SW 1271 (cell line): ENCODE data around the gene SLC24A3.

ENCODE experiments used
- DNase-seq, 2 experiments: peaks; one replicate each; lab custom pipeline; 2025; lab: John Stamatoyannopoulos, UW

SLC24A3 gene

GRCh38 chr20:19212469-19212815 is at the start of gene SLC24A3:
SLC24A3 (plus strand) TSS chr20:19212642.
- no peak for DNase-seq

DNA sequence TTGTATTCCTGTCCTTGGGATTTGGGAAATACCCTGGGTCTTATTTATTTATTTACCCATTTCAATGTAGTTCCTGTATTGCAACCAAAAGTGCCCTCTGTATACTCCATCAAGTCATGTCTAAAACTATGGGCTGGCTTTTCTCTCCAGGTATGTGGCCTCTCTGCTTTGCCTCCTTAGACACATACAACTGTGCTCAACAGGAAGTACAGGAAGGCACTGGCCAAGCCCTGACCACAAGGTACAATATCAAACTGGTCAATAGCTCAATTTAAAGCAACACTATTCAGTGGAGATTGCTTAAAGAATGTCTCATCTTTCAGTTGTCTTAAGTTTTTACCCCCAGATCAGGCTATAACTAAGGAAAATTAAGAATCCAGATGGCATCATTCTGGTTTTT is 42.3 kb upstream of the SLC24A3 start:
- no peak for DNase-seq

- DNase-seq: no peak
Observed at GRCh38 chr20:19172637-19173036, 39.8 kb upstream of the SLC24A3 start.

GRCh38 chr20:19176470-19177052 is 35.9 kb upstream of the SLC24A3 start:
- DNase-seq: no peak

- no peak for DNase-seq
Observed at GRCh38 chr20:19181552-19181951, 30.9 kb upstream of the SLC24A3 start.

- no peak for DNase-seq
Observed at GRCh38 chr20:19185083-19185482, 27.4 kb upstream of the SLC24A3 start.

DNA sequence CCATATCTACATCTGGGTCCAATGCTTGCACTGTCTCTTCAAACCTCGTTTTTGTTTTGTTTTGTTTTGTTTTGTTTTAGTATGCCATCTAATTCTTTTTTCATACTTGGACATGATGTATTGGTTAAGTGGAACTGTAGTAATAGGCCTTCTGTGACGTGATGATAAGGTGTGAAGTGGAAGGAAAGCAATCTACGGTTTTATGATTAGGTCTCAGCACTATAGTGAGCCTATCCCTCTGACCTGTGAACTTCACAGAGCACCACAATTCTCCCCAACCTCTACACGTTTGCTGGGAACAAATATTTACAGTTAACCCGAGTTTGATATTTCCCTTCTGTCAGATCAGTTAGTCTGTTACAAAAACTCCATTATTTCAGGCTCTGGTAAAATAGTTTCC is 19.1 kb upstream of the SLC24A3 start:
- no peak for DNase-seq

DNA sequence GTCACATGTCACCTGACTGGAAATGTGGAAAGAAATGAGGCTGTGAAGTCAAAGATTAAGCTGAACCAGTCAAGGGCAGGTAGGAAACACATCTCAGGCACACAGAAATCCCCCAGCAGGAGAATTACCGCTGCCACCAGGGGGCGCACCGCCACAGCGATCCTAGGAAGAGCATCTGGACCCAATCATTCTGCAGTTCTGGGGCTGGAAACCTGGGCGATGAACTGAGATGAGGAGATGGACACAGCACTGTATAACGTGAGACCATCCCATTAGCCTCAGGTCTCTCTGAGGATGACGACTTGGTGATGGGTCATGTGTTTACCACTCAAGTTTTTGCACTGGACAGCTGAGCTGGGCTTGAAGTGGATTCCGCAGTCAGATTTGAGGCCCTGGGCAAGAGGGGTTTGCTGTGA is 6.5 kb upstream of the SLC24A3 start:
- DNase-seq: peak in 1 of 2 experiments; percentile 55

DNA sequence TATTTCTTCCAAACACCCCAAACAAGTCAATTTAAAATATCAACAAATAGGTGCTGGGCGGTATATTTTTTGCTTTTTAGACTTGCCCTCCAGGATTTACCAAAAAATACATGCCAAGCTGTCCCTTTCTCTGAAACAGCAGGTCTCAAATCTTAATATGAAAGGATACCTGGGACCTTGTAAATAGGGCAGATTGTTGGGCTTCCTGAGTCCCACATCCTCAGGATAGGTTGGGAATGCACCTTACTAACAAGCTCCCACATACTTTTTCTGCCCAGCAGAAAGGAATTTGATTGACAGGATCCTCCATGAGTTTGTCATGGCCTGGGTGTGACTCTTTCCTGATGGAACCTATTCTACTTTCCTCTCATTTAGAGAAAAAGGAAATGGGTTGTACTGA is 4.9 kb upstream of the SLC24A3 start:
- DNase-seq: no peak

GRCh38 chr20:19210391-19211155 is 1.9 kb upstream of the SLC24A3 start:
- no peak for DNase-seq

DNA sequence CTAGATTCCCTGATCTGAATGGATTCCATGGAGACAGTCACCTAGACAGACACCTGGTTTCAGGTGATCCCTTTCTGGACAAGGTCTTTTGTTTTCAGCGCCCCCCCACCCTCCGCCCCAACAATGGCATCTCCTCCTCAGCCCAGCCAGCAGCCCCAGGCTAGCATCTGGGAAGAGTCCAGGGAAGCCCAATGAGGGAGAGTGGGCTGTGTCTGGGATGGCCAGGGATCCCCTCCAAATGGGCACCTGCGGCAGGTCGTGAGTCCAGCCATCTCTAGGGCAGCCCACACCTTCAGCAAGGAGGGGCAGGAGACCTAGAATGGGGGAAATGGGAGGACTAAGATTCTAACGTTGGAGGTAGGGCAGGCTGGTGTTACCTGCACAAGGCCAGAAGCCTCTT is 1.2 kb upstream of the SLC24A3 start:
- DNase-seq: no peak

DNA sequence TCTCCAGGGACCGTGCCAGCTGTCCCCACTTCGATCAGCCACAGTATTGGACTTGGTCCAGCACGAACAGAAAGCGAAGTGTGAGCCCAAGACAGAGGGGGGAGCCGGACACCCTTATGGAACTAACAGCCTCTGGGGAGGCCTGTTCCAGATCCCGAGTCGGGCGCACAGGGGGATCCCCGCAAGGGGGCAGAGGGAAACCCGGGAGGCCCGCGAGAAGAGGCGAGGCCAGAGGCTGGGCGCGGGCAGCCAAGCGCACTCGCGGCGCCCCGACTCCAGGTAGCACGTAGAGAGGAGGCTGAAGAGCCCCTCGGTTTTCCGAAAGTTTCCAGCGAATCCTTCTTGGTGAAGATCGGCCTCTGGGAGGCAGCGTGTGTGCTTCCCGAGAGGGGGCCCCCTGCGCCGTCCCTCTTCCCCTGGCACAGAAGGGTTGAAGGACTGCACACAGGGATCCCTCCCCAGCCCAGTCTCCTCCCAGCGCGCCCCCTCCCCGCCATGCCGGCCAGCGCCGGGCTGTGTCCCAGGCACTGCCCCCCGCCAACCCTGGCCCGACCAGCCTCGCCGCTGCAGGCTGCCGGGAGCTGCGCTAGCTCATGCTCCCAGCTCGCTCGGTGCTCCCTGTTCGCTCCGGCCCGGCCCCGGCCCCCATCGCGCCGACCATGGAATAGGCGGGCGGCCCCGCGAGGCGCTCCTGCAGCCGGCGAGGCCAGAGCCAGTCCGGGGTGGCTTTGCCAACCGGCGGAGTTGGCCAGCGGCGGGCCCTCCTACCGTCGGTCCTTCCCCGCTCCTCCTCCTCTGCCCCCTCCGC is 577 bp upstream of the SLC24A3 start:
- DNase-seq: no peak

DNA sequence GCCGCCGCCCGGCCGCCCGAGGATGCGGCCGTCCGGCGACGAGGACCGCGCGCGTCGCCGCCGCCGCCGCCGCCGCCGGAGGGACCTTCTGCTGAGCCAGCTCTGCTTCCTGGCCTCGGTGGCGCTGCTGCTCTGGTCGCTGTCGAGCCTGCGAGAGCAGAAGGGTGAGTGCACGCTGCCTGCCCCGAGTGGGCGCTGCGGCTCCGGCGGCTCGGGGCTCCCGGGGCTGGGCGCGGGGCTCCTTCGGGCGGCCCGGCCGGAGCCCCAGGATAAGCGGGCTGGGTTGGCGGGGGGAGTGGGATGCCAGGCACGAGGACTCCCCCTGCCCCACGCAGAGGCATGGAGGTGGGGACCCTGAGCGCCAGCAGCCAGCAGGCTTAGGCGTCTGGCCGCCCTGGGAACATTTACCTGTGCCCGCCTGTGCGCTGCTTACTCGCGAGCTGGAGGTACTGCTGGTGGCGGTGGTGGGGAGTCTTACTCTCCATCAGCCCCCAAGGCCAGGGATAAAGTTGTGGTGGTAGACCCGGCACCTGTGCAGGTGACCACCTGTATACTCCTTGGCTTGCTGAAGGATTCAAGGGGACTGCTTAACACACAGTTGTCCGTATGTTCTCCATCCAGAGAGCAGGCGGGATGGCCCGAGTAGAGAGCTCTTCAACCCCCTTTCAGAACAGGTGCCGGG is 520 bp downstream of the SLC24A3 start:
- peak in 1 of 2 experiments; percentile 16 for DNase-seq

DNA sequence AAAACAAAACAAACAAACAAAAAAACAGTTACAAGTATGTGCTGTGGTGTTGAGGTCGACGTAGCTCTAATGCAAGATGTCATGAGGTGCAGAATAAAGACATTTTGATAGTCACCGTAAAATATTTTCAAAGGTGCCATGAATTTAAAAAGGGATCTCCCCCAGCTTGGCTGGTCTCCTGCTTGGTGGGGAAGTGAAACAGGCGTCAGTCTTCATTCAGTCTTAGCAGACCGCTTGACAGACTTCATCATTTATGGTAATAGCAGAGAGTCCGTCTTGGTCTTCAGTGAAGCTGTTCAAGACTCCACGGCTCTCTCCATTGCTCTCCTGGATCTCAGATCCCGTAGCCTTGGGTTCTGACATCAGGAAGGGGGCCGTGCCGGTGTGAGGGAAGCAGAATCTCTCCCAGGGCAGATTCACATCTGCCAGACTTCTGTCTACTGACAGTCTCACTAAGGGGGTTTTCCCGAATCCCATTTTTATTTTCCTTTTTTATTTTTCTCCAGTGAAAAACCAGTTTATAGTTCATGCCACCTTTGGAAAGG is 1.6 kb downstream of the SLC24A3 start:
- DNase-seq: no peak

DNA sequence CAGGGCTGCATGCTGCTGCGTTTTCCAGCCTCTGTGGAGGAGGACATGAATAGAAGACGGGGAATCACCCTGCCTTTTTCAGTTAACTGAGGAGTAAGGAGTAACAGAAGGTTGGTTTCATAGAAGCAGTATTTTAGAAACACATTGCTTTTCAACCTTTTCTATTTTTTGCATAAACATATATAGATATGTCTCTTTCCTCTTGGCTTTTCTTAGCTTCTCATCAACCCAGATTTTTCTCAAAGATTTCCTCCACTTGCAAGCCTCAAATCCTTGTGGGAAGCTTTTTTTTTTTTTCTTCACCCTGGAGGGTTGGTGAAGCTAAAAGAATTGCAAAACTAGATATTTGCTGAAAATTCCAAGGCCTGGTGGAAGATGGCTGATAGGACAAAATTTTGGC is 6.0 kb downstream of the SLC24A3 start:
- DNase-seq: no peak

DNA sequence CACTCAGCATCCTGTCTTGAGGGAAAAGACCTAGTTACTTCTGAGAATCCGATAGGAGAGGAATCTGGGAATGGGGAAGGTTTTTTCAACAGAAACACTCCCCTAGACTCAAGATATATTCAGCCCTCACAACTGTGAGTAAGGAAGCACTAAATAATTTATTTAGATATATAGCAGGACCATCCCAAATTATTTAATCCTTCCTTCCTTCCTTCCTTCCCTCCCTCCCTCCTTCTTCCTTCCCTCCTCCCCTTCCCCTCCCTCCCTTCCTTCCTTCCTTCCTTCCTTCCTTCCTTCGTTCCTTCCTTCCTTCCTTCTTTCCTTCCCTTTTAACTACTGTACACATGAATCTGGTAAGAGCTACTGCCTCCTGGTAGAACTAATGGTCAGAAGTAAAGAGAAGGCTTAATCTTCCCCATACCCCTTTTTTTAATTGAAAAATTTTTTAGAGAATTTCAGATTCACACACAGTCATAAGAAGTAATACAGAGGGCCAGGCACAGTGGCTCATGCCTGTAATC is 10.1 kb downstream of the SLC24A3 start:
- DNase-seq: no peak

- no peak for DNase-seq
Observed at GRCh38 chr20:19223640-19224039, 11.2 kb downstream of the SLC24A3 start.

DNA sequence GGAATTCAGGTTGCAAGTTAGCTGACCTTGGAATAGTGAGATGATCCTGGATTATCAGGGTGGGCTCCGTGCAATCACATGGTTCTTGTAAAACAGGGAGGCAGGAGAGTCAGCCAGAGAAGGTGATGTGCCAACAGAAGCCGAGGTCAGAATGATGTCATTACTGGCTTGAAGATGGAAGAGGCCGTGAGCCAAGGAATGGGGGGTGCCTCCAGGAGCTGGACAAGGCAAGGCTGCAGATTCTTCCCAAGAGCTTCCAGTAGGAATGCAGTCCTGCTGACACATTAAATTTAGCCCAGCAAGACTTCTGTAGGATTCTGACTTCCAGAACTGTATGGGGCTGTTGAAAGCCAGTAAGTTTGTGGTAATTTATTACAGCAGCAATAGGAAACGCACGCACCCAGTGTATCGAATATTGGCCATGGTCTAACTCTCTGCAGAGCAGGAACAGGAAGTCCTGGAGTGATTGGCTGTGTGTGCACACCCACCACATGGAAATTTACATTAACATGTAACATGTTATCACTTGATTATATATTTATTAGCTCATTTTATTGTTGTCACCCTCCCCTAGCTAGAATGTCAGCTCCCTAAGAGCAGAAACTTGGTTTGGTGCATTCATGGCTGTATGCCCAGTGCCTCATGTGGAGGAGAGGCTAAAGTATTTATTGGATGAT is 19.1 kb downstream of the SLC24A3 start:
- DNase-seq: no peak

- no peak for DNase-seq
Observed at GRCh38 chr20:19232997-19233794, 20.8 kb downstream of the SLC24A3 start.

GRCh38 chr20:19236371-19237055 is 24.1 kb downstream of the SLC24A3 start:
- no peak for DNase-seq
